Progenitor cell of endocrine pancreas (in vitro differentiated cells): Measurements from ENCODE around the gene NRP1. TPM values are rescaled to one million over a fixed set of nuclear protein-coding genes. Genes with fewer than 3 reads are reported as not detected.

Source experiments
- DNase-seq: peaks from one replicate; pipeline ENCODE4 v3.0.0; 2021; ENCODE audit warnings: low spot score; ENCODE audit not compliant: unreplicated experiment
- H3K27ac Mint-ChIP-seq: 2 replicates; pipeline ENCODE4 v1.8.0; 2021; ENCODE audit warnings: mild to moderate bottlenecking, moderate library complexity, mixed read lengths
- H3K27me3 Mint-ChIP-seq: 2 replicates; pipeline ENCODE4 v1.8.0; 2021; ENCODE audit warnings: mixed read lengths
- H3K36me3 Mint-ChIP-seq: 2 replicates; pipeline ENCODE4 v1.8.0; 2022; ENCODE audit warnings: mixed read lengths; ENCODE audit not compliant: insufficient read depth
- H3K4me1 Mint-ChIP-seq: 2 replicates; pipeline ENCODE4 v1.8.0; 2021; ENCODE audit warnings: low read depth, mixed read lengths
- H3K4me3 Mint-ChIP-seq: 2 replicates; pipeline ENCODE4 v1.8.0; 2021; ENCODE audit warnings: low read depth, mild to moderate bottlenecking, moderate library complexity, mixed read lengths
- H3K9me3 Mint-ChIP-seq: 2 replicates; pipeline ENCODE4 v1.8.0; 2021; ENCODE audit warnings: low read depth, mixed read lengths
- total RNA-seq: library from RNA; stranded (reverse); gene quantifications from 2 replicates; pipeline ENCODE4 v1.2.1, GENCODE V29; 2021
- TF ChIP-seq, protein P1 (sequence below): fragments of 200-600 bp; sonication (generic); IDR thresholded peaks from one replicate; pipeline ENCODE4 v1.5.0; 2021; ENCODE audit warnings: antibody characterized with exemption, mild to moderate bottlenecking; ENCODE audit not compliant: unreplicated experiment

Gene NRP1
- total RNA-seq, 1 donor from 2014 or later, result 33.4 TPM

DNA sequence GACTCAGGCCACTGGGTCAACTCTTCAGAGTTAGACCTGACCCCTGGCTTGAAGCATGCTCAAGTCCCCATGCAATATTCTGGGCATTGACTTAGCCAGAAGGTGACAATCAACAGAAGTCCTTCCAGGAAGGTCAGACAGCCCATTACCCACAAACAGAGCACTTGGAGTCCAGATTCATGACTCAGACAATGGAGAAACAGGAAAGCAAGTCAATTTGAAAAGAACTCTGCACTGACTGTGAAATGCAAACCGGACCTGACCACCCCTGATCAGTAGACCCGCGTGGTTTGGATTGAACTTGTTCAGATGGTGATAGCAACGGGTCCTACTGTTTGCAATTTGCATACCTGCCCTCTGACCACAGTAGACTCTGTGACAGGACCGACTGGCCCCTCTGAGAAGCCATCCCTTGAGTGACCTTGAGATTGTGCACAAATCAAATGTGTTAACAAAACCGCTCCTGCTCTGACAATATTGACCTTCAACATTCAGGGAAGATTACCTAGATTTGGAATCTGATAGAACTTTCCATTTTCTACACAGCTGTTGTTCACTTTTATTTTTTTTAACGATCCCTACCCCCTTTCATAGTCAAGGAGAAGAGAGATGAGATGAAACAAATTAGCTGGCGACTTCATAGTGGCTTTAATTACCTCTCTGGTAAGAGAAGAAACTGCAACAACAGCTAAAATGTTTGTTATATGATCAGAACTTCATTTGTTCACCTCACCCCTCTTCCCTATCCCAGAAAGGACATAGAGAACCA, 138.7 kb downstream of the NRP1 start:
- Mint-ChIP-seq H3K4me3 (no peak overlapping the region), H3K27ac (peak overlapping the region; percentile 98), H3K36me3 (peaks cover 2% of the 10 kb centered on the region), H3K9me3 (no peaks in the 10 kb centered on the region), H3K27me3 (no peaks in the 10 kb centered on the region), H3K4me1 (peaks cover 48% of the 10 kb centered on the region)
- TF ChIP-seq, protein P1, sequence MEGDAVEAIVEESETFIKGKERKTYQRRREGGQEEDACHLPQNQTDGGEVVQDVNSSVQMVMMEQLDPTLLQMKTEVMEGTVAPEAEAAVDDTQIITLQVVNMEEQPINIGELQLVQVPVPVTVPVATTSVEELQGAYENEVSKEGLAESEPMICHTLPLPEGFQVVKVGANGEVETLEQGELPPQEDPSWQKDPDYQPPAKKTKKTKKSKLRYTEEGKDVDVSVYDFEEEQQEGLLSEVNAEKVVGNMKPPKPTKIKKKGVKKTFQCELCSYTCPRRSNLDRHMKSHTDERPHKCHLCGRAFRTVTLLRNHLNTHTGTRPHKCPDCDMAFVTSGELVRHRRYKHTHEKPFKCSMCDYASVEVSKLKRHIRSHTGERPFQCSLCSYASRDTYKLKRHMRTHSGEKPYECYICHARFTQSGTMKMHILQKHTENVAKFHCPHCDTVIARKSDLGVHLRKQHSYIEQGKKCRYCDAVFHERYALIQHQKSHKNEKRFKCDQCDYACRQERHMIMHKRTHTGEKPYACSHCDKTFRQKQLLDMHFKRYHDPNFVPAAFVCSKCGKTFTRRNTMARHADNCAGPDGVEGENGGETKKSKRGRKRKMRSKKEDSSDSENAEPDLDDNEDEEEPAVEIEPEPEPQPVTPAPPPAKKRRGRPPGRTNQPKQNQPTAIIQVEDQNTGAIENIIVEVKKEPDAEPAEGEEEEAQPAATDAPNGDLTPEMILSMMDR, result no peak
- DNase-seq, result no peak

DNA sequence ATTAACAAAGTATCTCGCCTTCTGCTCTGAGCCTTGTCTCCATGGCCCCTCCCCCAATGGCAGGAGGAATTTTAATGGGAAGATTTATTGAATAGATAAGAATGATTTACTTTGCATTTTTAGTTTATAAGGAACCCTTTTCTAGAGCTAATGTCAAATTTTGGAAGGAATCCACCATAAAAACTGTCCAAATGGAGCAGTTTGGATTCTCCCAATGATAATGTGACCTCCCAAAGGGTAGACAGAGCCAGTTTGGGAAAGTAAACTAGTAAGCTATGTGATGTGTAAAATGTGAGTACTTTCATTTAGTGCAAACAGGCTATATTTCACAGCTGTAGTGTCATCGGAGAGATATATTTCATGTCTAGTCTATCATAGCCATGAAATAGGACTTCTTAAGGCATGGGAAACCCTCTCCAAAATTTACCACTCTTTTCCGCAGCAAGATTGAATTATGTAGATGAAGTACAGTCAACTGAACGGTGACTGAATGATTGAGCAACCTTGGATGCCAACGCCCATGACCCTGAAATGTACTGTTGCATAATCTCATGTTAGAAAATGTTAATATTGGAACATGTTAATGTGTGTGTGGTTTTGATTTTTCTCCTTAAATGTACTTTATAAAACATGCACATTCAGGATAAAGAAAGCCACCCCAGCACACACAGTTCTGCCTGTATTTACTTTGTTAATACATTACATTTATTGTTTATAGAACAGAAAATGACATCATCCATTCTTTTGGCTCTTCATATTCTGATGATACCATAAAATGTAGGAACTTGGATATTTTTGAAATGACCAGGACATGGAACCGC, 140.6 kb downstream of the NRP1 start:
- Mint-ChIP-seq H3K4me1 (peaks cover 41% of the 10 kb centered on the region), H3K9me3 (peaks cover 3% of the 10 kb centered on the region), H3K27me3 (peaks cover 7% of the 10 kb centered on the region), H3K27ac (no peak overlapping the region), H3K4me3 (no peak overlapping the region), H3K36me3 (peaks cover 9% of the 10 kb centered on the region)
- DNase-seq, result no peak
- TF ChIP-seq, protein P1, result peak; percentile 6

DNA sequence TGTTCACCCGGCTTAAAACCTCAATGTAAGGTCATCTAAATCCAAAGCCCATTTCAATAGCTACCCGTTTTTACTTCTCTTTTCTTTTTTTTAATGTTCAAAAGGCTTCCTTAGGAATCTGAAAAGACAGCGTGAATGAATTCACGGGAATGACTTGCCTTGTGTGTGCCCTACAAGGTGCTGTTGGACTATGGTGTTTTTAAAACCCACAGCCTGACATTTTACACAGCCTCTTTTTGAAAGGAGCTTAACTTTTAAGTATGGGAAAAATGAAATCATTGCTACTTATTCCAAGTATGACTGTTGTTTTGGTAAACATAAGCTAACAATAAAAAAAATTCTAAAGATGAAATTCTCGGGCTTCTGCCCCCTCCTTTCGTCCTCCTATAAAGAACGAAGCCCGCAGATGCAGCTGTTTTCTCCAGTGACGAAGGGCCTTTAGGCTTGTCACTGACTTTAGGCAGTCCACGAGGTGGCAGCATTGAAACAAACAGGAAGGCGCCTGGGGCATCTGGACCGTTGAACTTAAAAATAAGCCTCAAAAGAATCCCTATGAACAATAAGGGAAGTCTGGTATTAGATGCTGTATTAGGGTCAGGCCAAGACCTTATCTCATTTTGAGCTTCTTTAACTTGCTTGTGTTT, 141.3 kb downstream of the NRP1 start:
- H3K4me1 Mint-ChIP-seq, result peaks cover 33% of the 10 kb centered on the region
- H3K27ac Mint-ChIP-seq, result no peak overlapping the region
- peaks cover 9% of the 10 kb centered on the region for H3K36me3 Mint-ChIP-seq
- TF ChIP-seq, protein P1, result peak; percentile 87
- peaks cover 8% of the 10 kb centered on the region for H3K27me3 Mint-ChIP-seq
- H3K9me3 Mint-ChIP-seq, result peaks cover 4% of the 10 kb centered on the region
- no peak overlapping the region for H3K4me3 Mint-ChIP-seq
- DNase-seq, result peak; percentile 50

DNA sequence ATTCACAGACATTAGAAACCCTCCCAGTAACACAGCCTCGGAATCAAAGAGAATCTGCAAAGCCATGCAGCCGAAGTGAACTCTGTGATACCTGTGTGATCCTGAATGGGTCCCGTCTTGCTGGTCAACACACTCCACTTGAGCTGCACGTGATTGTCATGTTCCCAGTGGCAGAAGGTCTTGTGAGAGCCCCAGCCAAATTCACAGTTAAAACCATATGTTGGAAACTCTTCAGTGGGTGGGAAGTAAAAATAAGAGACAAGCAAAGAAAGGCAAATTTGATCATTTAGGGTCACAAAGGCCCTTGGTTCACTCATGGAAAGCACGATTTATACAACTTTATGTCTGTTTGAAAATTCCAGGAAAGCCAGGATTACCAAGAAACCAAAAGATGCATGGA, 142.3 kb downstream of the NRP1 start:
- Mint-ChIP-seq H3K4me1 (peaks cover 35% of the 10 kb centered on the region), H3K4me3 (no peak overlapping the region), H3K27ac (no peak overlapping the region), H3K27me3 (peaks cover 8% of the 10 kb centered on the region), H3K9me3 (peaks cover 4% of the 10 kb centered on the region), H3K36me3 (peaks cover 9% of the 10 kb centered on the region)
- TF ChIP-seq, protein P1, result no peak
- DNase-seq, result no peak

DNA sequence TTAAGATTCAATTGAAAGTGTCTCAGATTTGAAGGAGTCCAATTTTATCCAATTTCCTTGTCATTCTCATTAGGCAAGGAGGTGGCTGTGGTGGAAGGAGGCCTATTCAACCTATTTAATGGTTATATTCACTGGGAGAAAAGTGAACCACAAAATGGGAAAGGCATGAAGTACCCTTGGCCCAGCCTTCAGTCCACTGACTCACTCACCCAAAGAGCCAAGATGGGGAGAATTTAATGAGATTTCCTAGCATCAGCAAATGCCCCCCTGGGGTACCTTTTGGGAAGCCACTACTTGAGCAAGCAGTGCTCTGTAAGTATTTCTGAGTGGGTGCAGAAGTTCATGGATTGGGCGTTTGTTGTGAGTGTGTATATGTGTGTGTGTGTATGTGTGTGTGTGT, 144.1 kb downstream of the NRP1 start:
- H3K4me1 Mint-ChIP-seq, result peaks cover 18% of the 10 kb centered on the region
- H3K27me3 Mint-ChIP-seq, result peaks cover 8% of the 10 kb centered on the region
- no peak for DNase-seq
- H3K36me3 Mint-ChIP-seq, result peaks cover 12% of the 10 kb centered on the region
- TF ChIP-seq, protein P1, result no peak
- H3K4me3 Mint-ChIP-seq, result no peak overlapping the region
- H3K27ac Mint-ChIP-seq, result no peak overlapping the region
- peaks cover 4% of the 10 kb centered on the region for H3K9me3 Mint-ChIP-seq
